EH (cell line): ENCODE data around the gene PRRG1.
"Not testable (repeated sequence)": the region's sequence is repeated elsewhere in the genome, so short reads cannot be mapped to it uniquely, and the experiment has no call there.

ENCODE experiments used
- DNase-seq: peaks from one replicate; pipeline ENCODE4 v3.0.0-alpha.2; 2015; ENCODE audit warnings: low read depth

PRRG1 gene

GRCh38 chrX:37378404-37378803 is 29.2 kb downstream of the PRRG1 start:
- peak; percentile 16 for DNase-seq

- no peak for DNase-seq
Measured at GRCh38 chrX:37378830-37379229, 29.7 kb downstream of the PRRG1 start.

GRCh38 chrX:37380256-37380655 is 31.1 kb downstream of the PRRG1 start:
- no peak for DNase-seq

- DNase-seq: peak; percentile 57
Measured at GRCh38 chrX:37380924-37381323, 31.8 kb downstream of the PRRG1 start.

- no peak for DNase-seq
Measured at GRCh38 chrX:37383313-37383712, 34.1 kb downstream of the PRRG1 start.

- DNase-seq: no peak
Measured at GRCh38 chrX:37388413-37388812, 39.2 kb downstream of the PRRG1 start.

GRCh38 chrX:37405956-37406355 is 56.8 kb downstream of the PRRG1 start:
- DNase-seq: peak; percentile 76

GRCh38 chrX:37407736-37408135 is 58.6 kb downstream of the PRRG1 start:
- no peak for DNase-seq

- no peak for DNase-seq
Measured at GRCh38 chrX:37409278-37409677, 60.1 kb downstream of the PRRG1 start.

GRCh38 chrX:37420185-37420584 is 71.0 kb downstream of the PRRG1 start:
- DNase-seq: peak; percentile 10

- DNase-seq: no peak
Measured at GRCh38 chrX:37420756-37421155, 71.6 kb downstream of the PRRG1 start.

- peak; percentile 78 for DNase-seq
Measured at GRCh38 chrX:37424000-37424429, 74.9 kb downstream of the PRRG1 start.

- peak; percentile 47 for DNase-seq
Measured at GRCh38 chrX:37425370-37425769, 76.2 kb downstream of the PRRG1 start.

GRCh38 chrX:37428962-37429361 is 79.8 kb downstream of the PRRG1 start:
- DNase-seq: not testable (repeated sequence)

GRCh38 chrX:37434362-37434761 is 85.2 kb downstream of the PRRG1 start:
- DNase-seq: no peak

- DNase-seq: no peak
Measured at GRCh38 chrX:37437160-37437559, 88.0 kb downstream of the PRRG1 start.

GRCh38 chrX:37441377-37441776 is 92.2 kb downstream of the PRRG1 start:
- DNase-seq: no peak

GRCh38 chrX:37445182-37445581 is 96.0 kb downstream of the PRRG1 start:
- no peak for DNase-seq

- no peak for DNase-seq
Measured at GRCh38 chrX:37453821-37454220, 104.7 kb downstream of the PRRG1 start.

- peak; percentile 51 for DNase-seq
Measured at GRCh38 chrX:37454537-37455285, 105.5 kb downstream of the PRRG1 start.

GRCh38 chrX:37455381-37455780 is 106.2 kb downstream of the PRRG1 start:
- DNase-seq: no peak

- DNase-seq: not testable (repeated sequence)
Measured at GRCh38 chrX:37460285-37460684, 111.1 kb downstream of the PRRG1 start.

- DNase-seq: no peak
Measured at GRCh38 chrX:37462346-37462745, 113.2 kb downstream of the PRRG1 start.

GRCh38 chrX:37468124-37468739 is 119.1 kb downstream of the PRRG1 start:
- no peak for DNase-seq
